ENCODE measurements around the gene NPTX2. TPM values are rescaled to one million over a fixed set of nuclear protein-coding genes. Genes with fewer than 3 reads are reported as not detected.

The NPTX2 gene
- total and polyA plus RNA-seq, 2 experiments from 2014 or later = 8.2 to 24.1 TPM

DNA sequence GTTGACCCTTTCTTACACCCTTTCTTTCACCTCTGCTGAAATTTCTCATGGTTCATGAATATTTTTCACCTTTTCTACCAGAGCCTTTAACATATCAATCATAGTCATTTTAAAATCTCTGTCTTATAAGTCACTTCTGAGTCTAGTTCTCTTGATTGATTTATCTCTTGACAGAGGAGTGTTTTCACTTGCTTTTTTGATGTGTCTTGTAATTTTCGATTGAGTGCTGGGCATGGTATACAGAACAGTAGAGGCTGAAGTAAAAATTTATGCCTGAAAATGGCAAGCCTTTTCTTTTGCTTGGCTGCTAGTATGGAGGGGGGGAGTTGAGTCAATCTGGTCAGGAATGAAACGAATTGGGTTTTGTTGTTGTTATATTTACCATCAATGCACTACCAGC, 41.2 kb upstream of the NPTX2 start:
- Mint-ChIP-seq H3K36me3 (ENCODE audit: low read depth) (peaks cover 10% of the 10 kb centered on the region; the same call in 1 of the 3 replicates), H3K4me1 (no peaks in the 10 kb centered on the region), H3K4me3 (no peak overlapping the region), H3K9me3 (peaks cover 49% of the 10 kb centered on the region), H3K27ac (no peak overlapping the region), H3K27me3 (ENCODE audit: insufficient read depth, low read depth, poor library complexity) (peaks cover 3% of the 10 kb centered on the region)
- Histone ChIP-seq H3K27ac (ENCODE audit: low read depth) (no peak overlapping the region), H3K36me3 (ENCODE audit: insufficient read depth) (0 out of 2 replicates have a peak, but pooled peaks cover 3% of the 10 kb centered on the region), H3K4me2 (no peak overlapping the region), H3K4me1 (ENCODE audit: insufficient read depth) (no peaks in the 10 kb centered on the region), H3K4me3 (no peak overlapping the region), H3K9me2 (ENCODE audit: insufficient read depth) (no peaks in the 10 kb centered on the region), H3K27me3 (ENCODE audit: insufficient read depth) (no peaks in the 10 kb centered on the region), H3F3A (replicated peaks; ENCODE audit: low read depth) (no peaks in the 10 kb centered on the region), H2AFZ (no peak overlapping the region), H3K79me2 (replicated peaks; ENCODE audit: insufficient read depth) (no peaks in the 10 kb centered on the region), H4K20me1 (replicated peaks; ENCODE audit: insufficient read depth) (no peaks in the 10 kb centered on the region)
- DNase-seq (ENCODE audit: low spot score) = no peak
- TF ChIP-seq POLR2AphosphoS5 (IDR thresholded peaks at IDR 0.05; ENCODE audit: low read depth) (no peak), NANOG (IDR thresholded peaks at IDR 0.05; ENCODE audit: borderline replicate concordance) (no peak), ZNF331 (CRISPR knock-in tag; IDR thresholded peaks at IDR 0.05; ENCODE audit: low read depth) (no peak), ZNF462 (CRISPR knock-in tag; IDR thresholded peaks at IDR 0.05) (no peak), REST (IDR thresholded peaks at IDR 0.05; ENCODE audit: unreplicated experiment) (no peak), EZH2phosphoT487 (IDR thresholded peaks at IDR 0.05; ENCODE audit: unreplicated experiment) (no peak), ZNF114 (CRISPR knock-in tag; IDR thresholded peaks at IDR 0.05) (no peak), EZH2 (IDR thresholded peaks at IDR 0.05; ENCODE audit: low read depth, unreplicated experiment) (no peak), CREB1 (CRISPR knock-in tag; IDR thresholded peaks at IDR 0.05; ENCODE audit: low read depth) (no peak), CTCF (conservative IDR thresholded peaks at IDR 0.05; ENCODE audit: low read depth in 2 of 2) (no peak), ETS1 (IDR thresholded peaks at IDR 0.05) (no peak), STAT1 (IDR thresholded peaks at IDR 0.05; ENCODE audit: unreplicated experiment) (no peak), JUNB (IDR thresholded peaks at IDR 0.05; ENCODE audit: unreplicated experiment) (no peak)
- no peak for ATAC-seq

Measured in GM23338 (cell line).